Lung (tissue), 12 donors: ENCODE data around the gene CACFD1. TPM values are rescaled to one million over a fixed set of nuclear protein-coding genes. Genes with fewer than 3 reads are reported as not detected.

Experiments
- ATAC-seq: fragments of 200-7000 bp; cut with Tn5 transposase; one replicate; pipeline ENCODE4 v1.9.1; 2020; ENCODE audit warnings: moderate number of reproducible peaks; ENCODE audit not compliant: insufficient read depth, low FRiP score
- DNase-seq, 3 donors: peaks; one replicate each; pipeline ENCODE4 v3.0.0-alpha.2; 2013 to 2017
- H3K27ac ChIP-seq, 2 donors: one replicate each; pipeline ENCODE4 v1.5.1; 2013; ENCODE audit warnings: mild to moderate bottlenecking in 2 of 2, moderate library complexity in 2 of 2, control low read depth in 1 of 2, inconsistent platforms in 1 of 2, low read depth in 1 of 2, low read length in 1 of 2
- H3K27me3 ChIP-seq, 3 donors: one replicate each; pipeline ENCODE4 v1.5.1; 2013; ENCODE audit warnings: low read length in 2 of 3; ENCODE audit not compliant: control insufficient read depth in 3 of 3, insufficient read depth in 3 of 3
- H3K36me3 ChIP-seq, 4 donors: one replicate each; pipeline ENCODE4 v1.5.1; 2013; ENCODE audit warnings: low read length in 4 of 4, mild to moderate bottlenecking in 1 of 4, moderate library complexity in 1 of 4; ENCODE audit not compliant: control insufficient read depth in 4 of 4, insufficient read depth in 4 of 4
- H3K4me1 ChIP-seq, 5 donors: one replicate each; pipeline ENCODE4 v1.5.1; 2013; ENCODE audit warnings: low read length in 5 of 5, mild to moderate bottlenecking in 2 of 5, moderate library complexity in 1 of 5; ENCODE audit not compliant: control insufficient read depth in 5 of 5, insufficient read depth in 5 of 5
- H3K4me3 ChIP-seq: one replicate; pipeline ENCODE4 v1.5.1; 2013; ENCODE audit warnings: mild to moderate bottlenecking, control low read depth, moderate library complexity
- H3K9ac ChIP-seq, 2 donors: one replicate each; pipeline ENCODE4 v1.5.1; 2013; ENCODE audit warnings: low read length in 2 of 2, control low read depth in 1 of 2; ENCODE audit not compliant: insufficient read depth in 1 of 2
- H3K9me3 ChIP-seq, 4 donors: one replicate each; pipeline ENCODE4 v1.5.1; 2013; ENCODE audit warnings: low read length in 3 of 4, mild to moderate bottlenecking in 1 of 4, moderate library complexity in 1 of 4; ENCODE audit not compliant: control insufficient read depth in 4 of 4, insufficient read depth in 3 of 4
- WGBS, 2 donors: extraction: QIAGEN DNeasy Blood & Tissue Kit; methylation state at CpG; one replicate each; pipeline ENCODE4 v1.1.7; 2013; 5-methylcytosine and 5-hydroxymethylcytosine counted together
- polyA plus RNA-seq, 2 donors: library from polyadenylated mRNA; stranded (reverse); fragments of 200-250 nt; gene quantifications; one replicate each; pipeline ENCODE4 v1.2.1, GENCODE V29; 2013
- total RNA-seq, 2 donors: library from RNA; depleted of rRNA in 1 of 2; stranded (reverse); fragments of >200 nt in 1 of 2; gene quantifications; one replicate each; pipeline ENCODE4 v1.2.1, GENCODE V29; 2014 to 2021
- TF ChIP-seq, protein P1 (sequence below): IDR thresholded peaks from 2 replicates; pipeline ENCODE4 v1.5.1; 2012; ENCODE audit warnings: mild to moderate bottlenecking; ENCODE audit errors: control extremely low read depth, extremely low read depth
- donor health status: control.
- donor health status: control.
- donor health status: Bipolar disorder and iron deficiency.
- donor health status: healthy.
- donor health status: DM: yes; HTN: yes; CAD: no.

The CACFD1 gene
- total and polyA plus RNA-seq, 4 donors = 18.7 to 46.1 (median 32.1) TPM

DNA sequence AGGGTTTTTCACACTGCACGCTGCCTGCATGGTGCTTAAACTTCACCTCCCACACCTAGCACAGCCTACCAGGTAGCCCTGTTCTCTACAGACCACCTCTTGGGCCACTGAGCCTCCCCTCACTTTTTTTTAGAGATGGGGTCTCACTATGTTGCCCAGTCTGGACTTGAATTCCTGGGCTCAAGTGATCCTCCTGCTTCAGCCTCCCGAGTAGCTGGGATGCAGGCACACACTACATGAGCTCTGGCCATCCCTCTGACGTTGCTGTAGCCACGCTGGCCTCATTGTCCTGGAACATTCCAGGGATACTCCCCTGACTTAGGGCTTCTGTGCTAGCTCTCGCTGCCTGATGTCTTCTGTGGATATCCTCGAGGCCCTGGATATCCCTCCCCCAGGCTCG, 7.2 kb upstream of the CACFD1 start:
- Histone ChIP-seq H3K27ac (no peak overlapping the region), H3K27me3 (no peaks in the 10 kb centered on the region), H3K9me3 (no peaks in the 10 kb centered on the region), H3K4me3 (no peak overlapping the region), H3K4me1 (peaks cover 0 to 11% (median 0%) of the 10 kb centered on the region in 5 donors), H3K9ac (peak overlapping the region in 1 of 2 donors; percentile 11), H3K36me3 (no peaks in the 10 kb centered on the region)
- no peak for DNase-seq
- TF ChIP-seq, protein P1, sequence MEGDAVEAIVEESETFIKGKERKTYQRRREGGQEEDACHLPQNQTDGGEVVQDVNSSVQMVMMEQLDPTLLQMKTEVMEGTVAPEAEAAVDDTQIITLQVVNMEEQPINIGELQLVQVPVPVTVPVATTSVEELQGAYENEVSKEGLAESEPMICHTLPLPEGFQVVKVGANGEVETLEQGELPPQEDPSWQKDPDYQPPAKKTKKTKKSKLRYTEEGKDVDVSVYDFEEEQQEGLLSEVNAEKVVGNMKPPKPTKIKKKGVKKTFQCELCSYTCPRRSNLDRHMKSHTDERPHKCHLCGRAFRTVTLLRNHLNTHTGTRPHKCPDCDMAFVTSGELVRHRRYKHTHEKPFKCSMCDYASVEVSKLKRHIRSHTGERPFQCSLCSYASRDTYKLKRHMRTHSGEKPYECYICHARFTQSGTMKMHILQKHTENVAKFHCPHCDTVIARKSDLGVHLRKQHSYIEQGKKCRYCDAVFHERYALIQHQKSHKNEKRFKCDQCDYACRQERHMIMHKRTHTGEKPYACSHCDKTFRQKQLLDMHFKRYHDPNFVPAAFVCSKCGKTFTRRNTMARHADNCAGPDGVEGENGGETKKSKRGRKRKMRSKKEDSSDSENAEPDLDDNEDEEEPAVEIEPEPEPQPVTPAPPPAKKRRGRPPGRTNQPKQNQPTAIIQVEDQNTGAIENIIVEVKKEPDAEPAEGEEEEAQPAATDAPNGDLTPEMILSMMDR = no peak
- WGBS, 2 donors = 90 to 93% methylated on average over 7 of the region's 7 CpGs
- ATAC-seq = no peak

DNA sequence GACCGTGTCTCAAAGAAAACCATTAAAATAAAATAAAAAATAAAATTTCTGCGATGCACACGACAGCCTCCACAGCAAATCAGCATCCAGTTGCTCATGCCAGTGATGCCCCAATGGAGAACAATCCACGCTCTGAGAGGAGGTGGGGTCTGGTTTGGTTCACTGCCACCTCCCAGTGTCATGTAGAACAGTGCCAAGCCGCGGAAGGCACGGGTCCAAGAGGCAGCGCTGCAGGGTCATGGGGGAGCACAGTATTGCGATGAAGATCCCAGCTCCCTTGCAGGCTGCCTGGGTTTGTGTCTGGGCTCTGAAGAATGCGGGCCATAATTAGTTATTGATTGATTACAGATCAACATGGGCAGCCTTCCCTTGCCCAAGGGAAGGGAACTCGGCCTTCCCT, 6.1 kb upstream of the CACFD1 start:
- WGBS, 2 donors = 77 to 79% methylated on average over 11 of the region's 11 CpGs
- H3K4me1 ChIP-seq = peaks cover 0 to 11% (median 0%) of the 10 kb centered on the region in 5 donors
- H3K27ac ChIP-seq = no peak overlapping the region
- ATAC-seq (no peak), DNase-seq (peak; percentile 56 to 69 (median 65))
- H3K9me3 ChIP-seq = no peaks in the 10 kb centered on the region
- TF ChIP-seq, protein P1 = no peak
- H3K27me3 ChIP-seq = no peaks in the 10 kb centered on the region
- no peaks in the 10 kb centered on the region for H3K36me3 ChIP-seq
- no peak overlapping the region for H3K9ac ChIP-seq
- no peak overlapping the region for H3K4me3 ChIP-seq

DNA sequence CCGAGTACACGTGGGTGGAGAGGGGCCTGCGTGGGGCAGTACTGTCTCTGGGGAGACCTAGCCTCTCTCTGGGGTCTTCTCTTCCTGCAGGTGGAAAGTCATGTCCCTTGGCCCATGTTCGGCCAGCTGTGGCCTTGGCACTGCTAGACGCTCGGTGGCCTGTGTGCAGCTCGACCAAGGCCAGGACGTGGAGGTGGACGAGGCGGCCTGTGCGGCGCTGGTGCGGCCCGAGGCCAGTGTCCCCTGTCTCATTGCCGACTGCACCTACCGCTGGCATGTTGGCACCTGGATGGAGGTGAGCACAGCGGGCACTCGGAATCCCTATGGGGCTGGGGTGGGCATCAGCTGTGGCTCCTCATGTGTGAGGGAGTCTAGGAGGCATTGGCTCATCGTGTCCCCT, 5.5 kb upstream of the CACFD1 start:
- Histone ChIP-seq H3K9me3 (no peaks in the 10 kb centered on the region), H3K36me3 (no peaks in the 10 kb centered on the region), H3K27me3 (no peaks in the 10 kb centered on the region), H3K27ac (no peak overlapping the region), H3K4me3 (no peak overlapping the region), H3K9ac (no peak overlapping the region), H3K4me1 (peaks cover 0 to 14% (median 0%) of the 10 kb centered on the region in 5 donors)
- ATAC-seq = no peak
- WGBS, 2 donors = 92 to 94% methylated on average over 19 of the region's 19 CpGs
- TF ChIP-seq, protein P1 = no peak
- DNase-seq = no peak
